K562 (cell line): ENCODE data around the gene LMAN2L. TPM values are rescaled to one million over a fixed set of nuclear protein-coding genes. Genes with fewer than 3 reads are reported as not detected.

ENCODE experiments used
- CHD2 ChIP-seq: IDR thresholded peaks from 2 replicates; pipeline ENCODE4 v1.6.1; 2011; ENCODE audit warnings: low read depth, low read length
- GTF2E2 ChIP-seq: fragments of 200-800 bp; sonication (Bioruptor generic); IDR thresholded peaks from 2 replicates; pipeline ENCODE4 v1.6.1; 2016; ENCODE audit warnings: missing genetic modification characterization, missing compliant biosample characterization
- HCFC1 ChIP-seq: IDR thresholded peaks from 2 replicates; pipeline ENCODE4 v1.6.1; 2012; ENCODE audit warnings: low read depth, low read length, improper control_type of control experiment
- MCM3 ChIP-seq: fragments of 450-650 bp; IDR thresholded peaks from 2 replicates; pipeline ENCODE4 v1.6.1; 2016
- NR2C1 ChIP-seq, 2 experiments: fragments of 450-650 bp; IDR thresholded peaks; 2 replicates each; pipeline ENCODE4 v1.6.1; 2017; ENCODE audit warnings: mild to moderate bottlenecking in 2 of 2, antibody characterized with exemption in 1 of 2, inconsistent platforms in 1 of 2, missing compliant biosample characterization in 1 of 2, missing genetic modification characterization in 1 of 2
- NR2C2 ChIP-seq, 2 experiments: fragments of 200-800 bp in 1 of 2; sonication (Bioruptor generic) in 1 of 2; sonication (generic) in 1 of 2; formaldehyde crosslinking in 1 of 2; IDR thresholded peaks; 2 replicates each; pipeline versions ENCODE4 v1.6.1 to v1.8.0; 2016 to 2022; ENCODE audit warnings: mild to moderate bottlenecking in 1 of 2, missing compliant biosample characterization in 1 of 2, missing genetic modification characterization in 1 of 2, missing genetic modification reagents in 1 of 2
- PYGO2 ChIP-seq: fragments of 450-650 bp; IDR thresholded peaks from 2 replicates; pipeline ENCODE4 v1.6.1; 2016; ENCODE audit warnings: mild to moderate bottlenecking, missing genetic modification characterization, moderate library complexity, missing compliant biosample characterization
- SNRNP70 ChIP-seq: fragments of 200-400 bp; formaldehyde crosslinking; optimal IDR thresholded peaks from 2 replicates; pipeline ENCODE3; 2017; ENCODE audit warnings: low read depth, low read length
- TOE1 ChIP-seq, 2 experiments: fragments of 450-650 bp in 1 of 2; sonication (generic) in 1 of 2; formaldehyde crosslinking in 1 of 2; IDR thresholded peaks; 2 replicates each; pipeline versions ENCODE4 v1.7.1 to v1.8.0; 2016 to 2022; ENCODE audit warnings: borderline replicate concordance in 2 of 2, mild to moderate bottlenecking in 2 of 2, antibody characterized with exemption in 1 of 2, inconsistent platforms in 1 of 2, low read depth in 1 of 2, missing genetic modification reagents in 1 of 2, moderate library complexity in 1 of 2
- ZNF644 ChIP-seq: fragments of 200-800 bp; sonication (Bioruptor generic); IDR thresholded peaks from 2 replicates; pipeline ENCODE4 v1.6.1; 2016; ENCODE audit warnings: low read depth, missing genetic modification characterization, missing compliant biosample characterization
- polyA plus RNA-seq, 8 experiments: library from polyadenylated mRNA; depleted of rRNA in 4 of 8; stranded (reverse) in 5 of 8; unstranded in 3 of 8; fragments of >200 nt; fragmentation: Nextera tagmentation in 2 of 8; fragmentation: Illumina TruSeq in 1 of 8; extraction: Ambion mirVana in 2 of 8; extraction: Trizol in 1 of 8; gene quantifications; 2 replicates each; pipeline versions ENCODE4 v1.2.1 to v1.2.3, GENCODE V29; 2011 to 2014; ENCODE audit warnings: inconsistent platforms in 1 of 8, missing spikeins in 1 of 8
- total RNA-seq, 7 experiments: library from RNA; depleted of rRNA in 6 of 7; stranded (reverse); fragments of >200 nt in 6 of 7; fragmentation: Illumina TruSeq in 2 of 7; extraction: Trizol in 2 of 7; gene quantifications; 2 replicates each; pipeline versions ENCODE4 v1.2.1 to v1.2.3, GENCODE V29; 2011 to 2021; ENCODE audit warnings: low replicate concordance in 1 of 7
- TF ChIP-seq, protein P1 (sequence below): sonication (generic); formaldehyde crosslinking; IDR thresholded peaks from 2 replicates; pipeline ENCODE4 v1.8.0; 2022; ENCODE audit warnings: missing genetic modification reagents, mild to moderate bottlenecking, moderate library complexity, borderline replicate concordance
- TF ChIP-seq, protein P2 (sequence below): fragments of 450-650 bp; formaldehyde crosslinking; IDR thresholded peaks from 2 replicates; pipeline ENCODE4 v1.4.0; 2022; ENCODE audit warnings: missing genetic modification characterization
- TF ChIP-seq, protein P3 (sequence below), 3 experiments: fragments of 200-800 bp in 1 of 3; fragments of 250-450 bp in 1 of 3; fragments of 450-650 bp in 1 of 3; sonication (Bioruptor Pico) in 1 of 3; sonication (Bioruptor generic) in 1 of 3; formaldehyde crosslinking in 1 of 3; IDR thresholded peaks; 2 replicates each; pipeline versions ENCODE4 v1.6.1 to v1.8.0; 2016 to 2022; ENCODE audit warnings: mild to moderate bottlenecking in 2 of 3, missing genetic modification characterization in 2 of 3, missing compliant biosample characterization in 1 of 3, moderate library complexity in 1 of 3
- TF ChIP-seq, protein P4 (sequence below): sonication (generic); formaldehyde crosslinking; IDR thresholded peaks from 2 replicates; pipeline ENCODE4 v1.8.1; 2023; ENCODE audit warnings: missing genetic modification reagents, mild to moderate bottlenecking, borderline replicate concordance

The LMAN2L gene
- total and polyA plus RNA-seq, 9 of the 15 experiments (the other 6 are each of a cell fraction or from before 2014, with no cell fraction given): 7.2 to 37.7 (median 12.5) TPM

- TF ChIP-seq, protein P1, sequence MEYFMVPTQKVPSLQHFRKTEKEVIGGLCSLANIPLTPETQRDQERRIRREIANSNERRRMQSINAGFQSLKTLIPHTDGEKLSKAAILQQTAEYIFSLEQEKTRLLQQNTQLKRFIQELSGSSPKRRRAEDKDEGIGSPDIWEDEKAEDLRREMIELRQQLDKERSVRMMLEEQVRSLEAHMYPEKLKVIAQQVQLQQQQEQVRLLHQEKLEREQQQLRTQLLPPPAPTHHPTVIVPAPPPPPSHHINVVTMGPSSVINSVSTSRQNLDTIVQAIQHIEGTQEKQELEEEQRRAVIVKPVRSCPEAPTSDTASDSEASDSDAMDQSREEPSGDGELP (CRISPR knock-in tag): peak; percentile 86
- TF ChIP-seq CHD2 (peak; percentile 72), HCFC1 (peak; percentile 94), NR2C2 (CRISPR knock-in tag; IDR thresholded peaks at IDR 0.05) (no peak), NR2C2 (tag; IDR thresholded peaks at IDR 0.05) (peak; percentile 94), ZNF644 (tag) (no peak), NR2C1 (IDR thresholded peaks at IDR 0.05) (peak; percentile 64), NR2C1 (tag; IDR thresholded peaks at IDR 0.05) (peak; percentile 83), GTF2E2 (tag) (no peak), PYGO2 (tag) (no peak), MCM3 (no peak), TOE1 (IDR thresholded peaks at IDR 0.05; ENCODE audit: borderline replicate concordance) (peak; percentile 12; the same call in 1 of the 2 replicates), TOE1 (CRISPR knock-in tag; IDR thresholded peaks at IDR 0.05; ENCODE audit: borderline replicate concordance, low read depth) (no peak), SNRNP70 (no peak)
- TF ChIP-seq, protein P2, sequence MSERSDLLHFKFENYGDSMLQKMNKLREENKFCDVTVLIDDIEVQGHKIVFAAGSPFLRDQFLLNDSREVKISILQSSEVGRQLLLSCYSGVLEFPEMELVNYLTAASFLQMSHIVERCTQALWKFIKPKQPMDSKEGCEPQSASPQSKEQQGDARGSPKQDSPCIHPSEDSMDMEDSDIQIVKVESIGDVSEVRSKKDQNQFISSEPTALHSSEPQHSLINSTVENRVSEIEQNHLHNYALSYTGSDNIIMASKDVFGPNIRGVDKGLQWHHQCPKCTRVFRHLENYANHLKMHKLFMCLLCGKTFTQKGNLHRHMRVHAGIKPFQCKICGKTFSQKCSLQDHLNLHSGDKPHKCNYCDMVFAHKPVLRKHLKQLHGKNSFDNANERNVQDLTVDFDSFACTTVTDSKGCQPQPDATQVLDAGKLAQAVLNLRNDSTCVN (CRISPR knock-in tag): no peak
- TF ChIP-seq, protein P3, sequence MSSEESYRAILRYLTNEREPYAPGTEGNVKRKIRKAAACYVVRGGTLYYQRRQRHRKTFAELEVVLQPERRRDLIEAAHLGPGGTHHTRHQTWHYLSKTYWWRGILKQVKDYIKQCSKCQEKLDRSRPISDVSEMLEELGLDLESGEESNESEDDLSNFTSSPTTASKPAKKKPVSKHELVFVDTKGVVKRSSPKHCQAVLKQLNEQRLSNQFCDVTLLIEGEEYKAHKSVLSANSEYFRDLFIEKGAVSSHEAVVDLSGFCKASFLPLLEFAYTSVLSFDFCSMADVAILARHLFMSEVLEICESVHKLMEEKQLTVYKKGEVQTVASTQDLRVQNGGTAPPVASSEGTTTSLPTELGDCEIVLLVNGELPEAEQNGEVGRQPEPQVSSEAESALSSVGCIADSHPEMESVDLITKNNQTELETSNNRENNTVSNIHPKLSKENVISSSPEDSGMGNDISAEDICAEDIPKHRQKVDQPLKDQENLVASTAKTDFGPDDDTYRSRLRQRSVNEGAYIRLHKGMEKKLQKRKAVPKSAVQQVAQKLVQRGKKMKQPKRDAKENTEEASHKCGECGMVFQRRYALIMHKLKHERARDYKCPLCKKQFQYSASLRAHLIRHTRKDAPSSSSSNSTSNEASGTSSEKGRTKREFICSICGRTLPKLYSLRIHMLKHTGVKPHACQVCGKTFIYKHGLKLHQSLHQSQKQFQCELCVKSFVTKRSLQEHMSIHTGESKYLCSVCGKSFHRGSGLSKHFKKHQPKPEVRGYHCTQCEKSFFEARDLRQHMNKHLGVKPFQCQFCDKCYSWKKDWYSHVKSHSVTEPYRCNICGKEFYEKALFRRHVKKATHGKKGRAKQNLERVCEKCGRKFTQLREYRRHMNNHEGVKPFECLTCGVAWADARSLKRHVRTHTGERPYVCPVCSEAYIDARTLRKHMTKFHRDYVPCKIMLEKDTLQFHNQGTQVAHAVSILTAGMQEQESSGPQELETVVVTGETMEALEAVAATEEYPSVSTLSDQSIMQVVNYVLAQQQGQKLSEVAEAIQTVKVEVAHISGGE (CRISPR knock-in tag; IDR thresholded peaks at IDR 0.05): 0 out of 6 replicates have a peak, but pooled peaks of 1 of the 3 experiments have one; percentile 35
- TF ChIP-seq, protein P4, sequence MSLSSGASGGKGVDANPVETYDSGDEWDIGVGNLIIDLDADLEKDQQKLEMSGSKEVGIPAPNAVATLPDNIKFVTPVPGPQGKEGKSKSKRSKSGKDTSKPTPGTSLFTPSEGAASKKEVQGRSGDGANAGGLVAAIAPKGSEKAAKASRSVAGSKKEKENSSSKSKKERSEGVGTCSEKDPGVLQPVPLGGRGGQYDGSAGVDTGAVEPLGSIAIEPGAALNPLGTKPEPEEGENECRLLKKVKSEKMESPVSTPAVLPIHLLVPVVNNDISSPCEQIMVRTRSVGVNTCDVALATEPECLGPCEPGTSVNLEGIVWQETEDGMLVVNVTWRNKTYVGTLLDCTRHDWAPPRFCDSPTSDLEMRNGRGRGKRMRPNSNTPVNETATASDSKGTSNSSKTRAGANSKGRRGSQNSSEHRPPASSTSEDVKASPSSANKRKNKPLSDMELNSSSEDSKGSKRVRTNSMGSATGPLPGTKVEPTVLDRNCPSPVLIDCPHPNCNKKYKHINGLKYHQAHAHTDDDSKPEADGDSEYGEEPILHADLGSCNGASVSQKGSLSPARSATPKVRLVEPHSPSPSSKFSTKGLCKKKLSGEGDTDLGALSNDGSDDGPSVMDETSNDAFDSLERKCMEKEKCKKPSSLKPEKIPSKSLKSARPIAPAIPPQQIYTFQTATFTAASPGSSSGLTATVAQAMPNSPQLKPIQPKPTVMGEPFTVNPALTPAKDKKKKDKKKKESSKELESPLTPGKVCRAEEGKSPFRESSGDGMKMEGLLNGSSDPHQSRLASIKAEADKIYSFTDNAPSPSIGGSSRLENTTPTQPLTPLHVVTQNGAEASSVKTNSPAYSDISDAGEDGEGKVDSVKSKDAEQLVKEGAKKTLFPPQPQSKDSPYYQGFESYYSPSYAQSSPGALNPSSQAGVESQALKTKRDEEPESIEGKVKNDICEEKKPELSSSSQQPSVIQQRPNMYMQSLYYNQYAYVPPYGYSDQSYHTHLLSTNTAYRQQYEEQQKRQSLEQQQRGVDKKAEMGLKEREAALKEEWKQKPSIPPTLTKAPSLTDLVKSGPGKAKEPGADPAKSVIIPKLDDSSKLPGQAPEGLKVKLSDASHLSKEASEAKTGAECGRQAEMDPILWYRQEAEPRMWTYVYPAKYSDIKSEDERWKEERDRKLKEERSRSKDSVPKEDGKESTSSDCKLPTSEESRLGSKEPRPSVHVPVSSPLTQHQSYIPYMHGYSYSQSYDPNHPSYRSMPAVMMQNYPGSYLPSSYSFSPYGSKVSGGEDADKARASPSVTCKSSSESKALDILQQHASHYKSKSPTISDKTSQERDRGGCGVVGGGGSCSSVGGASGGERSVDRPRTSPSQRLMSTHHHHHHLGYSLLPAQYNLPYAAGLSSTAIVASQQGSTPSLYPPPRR (CRISPR knock-in tag): no peak
These were observed at the start of gene LMAN2L (continued) for GRCh38 chr2:96739633-96740428.
